ENCODE results near the gene PIEZO1. TPM values are rescaled to one million over a fixed set of nuclear protein-coding genes. Genes with fewer than 3 reads are reported as not detected.

Gene PIEZO1
- total and polyA plus RNA-seq, 10 of the 15 experiments (the other 5 are each of a cell fraction or from before 2014, with no cell fraction given): 1.3 to 169 (median 33.4) TPM

GRCh38 chr16:88811769-88812512, 26.9 kb upstream of the PIEZO1 start, which contains the start of gene APRT (continued):
- no peak for TF ChIP-seq E2F8 (IDR thresholded peaks at IDR 0.05; ENCODE audit: low read depth, partially characterized antibody)
- TF ChIP-seq POLR2AphosphoS5 (IDR thresholded peaks at IDR 0.05; ENCODE audit: low read length): peak; percentile 89
- TF ChIP-seq MXI1 (IDR thresholded peaks at IDR 0.05; ENCODE audit: low read depth, low read length): peak; percentile 61; the same call in 1 of the 2 replicates
- peak; percentile 37 for TF ChIP-seq MEF2B (IDR thresholded peaks at IDR 0.05; ENCODE audit: partially characterized antibody, poor library complexity, severe bottlenecking)
- TF ChIP-seq CHD2 (IDR thresholded peaks at IDR 0.05; ENCODE audit: borderline replicate concordance, low read depth, low read length): peak; percentile 51; the same call in 1 of the 2 replicates
- TF ChIP-seq SMARCA5 (IDR thresholded peaks at IDR 0.05): peak; percentile 83; the same call in 1 of the 2 replicates
- TF ChIP-seq LARP7 (IDR thresholded peaks at IDR 0.05): peak; percentile 97; the same call in 1 of the 2 replicates
- peak; percentile 80 for TF ChIP-seq NBN (IDR thresholded peaks at IDR 0.05)
- no peak for TF ChIP-seq PBX3 (IDR thresholded peaks at IDR 0.05; ENCODE audit: insufficient replicate concordance, low read depth, low read length)
- no peak for TF ChIP-seq USF2 (IDR thresholded peaks at IDR 0.05; ENCODE audit: borderline replicate concordance, low read depth, low read length)
- peak; percentile 94 for TF ChIP-seq YY1 (IDR thresholded peaks at IDR 0.05; ENCODE audit: low read depth, low read length)
- TF ChIP-seq POLR2AphosphoS2 (IDR thresholded peaks at IDR 0.05; ENCODE audit: low read depth, low read length): peak; percentile 63
- TF ChIP-seq SIN3A (IDR thresholded peaks at IDR 0.05; ENCODE audit: low read depth, low read length): no peak; the same call in 1 of the 2 replicates
- 0 out of 2 replicates have a peak, but pooled peaks have one; percentile 30 for TF ChIP-seq RAD21 (IDR thresholded peaks at IDR 0.05; ENCODE audit: insufficient read depth, low read depth, low read length)
- TF ChIP-seq SMC3 (IDR thresholded peaks at IDR 0.05; ENCODE audit: borderline replicate concordance, low read length): no peak
- no peak for TF ChIP-seq EP300 (IDR thresholded peaks at IDR 0.05; ENCODE audit: borderline replicate concordance in 1 of 2, control insufficient read depth in 1 of 2, low read depth in 2 of 2, low read length in 2 of 2)
- TF ChIP-seq GATAD2B (conservative IDR thresholded peaks at IDR 0.05; ENCODE audit: low read depth): peak; percentile 93
- peak; percentile 76; the same call in 1 of the 2 replicates for TF ChIP-seq ZNF217 (IDR thresholded peaks at IDR 0.05)
- peak in 1 of 2 experiments; percentile 34; a peak in 1 of 4 replicates for TF ChIP-seq SRF (IDR thresholded peaks at IDR 0.05; ENCODE audit: low read depth in 2 of 2, low read length in 2 of 2)
- no peak for TF ChIP-seq CREB1 (IDR thresholded peaks at IDR 0.05; ENCODE audit: low read depth)
- TF ChIP-seq ZNF592 (IDR thresholded peaks at IDR 0.05): no peak

Data from GM12878 (cell line).